VCaP (cell line): ENCODE results near the gene STARD9.

Experiments used
- H3K27ac ChIP-seq: fragments of 450-650 bp; 2 replicates; pipeline ENCODE4 v1.5.1; 2017
- TF ChIP-seq, protein P1 (sequence below): fragments of 450-650 bp; conservative IDR thresholded peaks from 2 replicates; pipeline ENCODE4 v1.5.1; 2017; ENCODE audit warnings: mild to moderate bottlenecking, moderate library complexity

STARD9 gene

DNA sequence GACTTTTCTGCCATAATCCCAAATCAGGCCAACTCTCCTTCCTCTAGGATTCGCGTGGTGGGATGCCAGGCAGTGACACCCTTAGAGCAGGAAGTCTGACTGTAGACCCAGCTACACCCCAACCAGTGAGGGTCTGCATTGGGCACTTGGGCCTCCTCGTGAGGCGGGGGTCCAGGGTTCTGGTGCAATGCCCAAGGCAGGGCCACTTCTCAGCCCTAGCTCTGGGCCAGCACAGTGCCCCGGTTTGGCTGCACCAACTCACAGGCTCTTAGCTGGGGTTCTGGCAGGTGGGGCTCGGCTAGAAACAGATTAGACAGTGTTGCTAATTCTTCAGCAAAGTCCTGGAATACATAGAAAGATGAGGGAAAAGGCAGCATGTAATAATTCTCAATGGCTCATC is 148.9 kb downstream of the STARD9 start:
- TF ChIP-seq, protein P1, sequence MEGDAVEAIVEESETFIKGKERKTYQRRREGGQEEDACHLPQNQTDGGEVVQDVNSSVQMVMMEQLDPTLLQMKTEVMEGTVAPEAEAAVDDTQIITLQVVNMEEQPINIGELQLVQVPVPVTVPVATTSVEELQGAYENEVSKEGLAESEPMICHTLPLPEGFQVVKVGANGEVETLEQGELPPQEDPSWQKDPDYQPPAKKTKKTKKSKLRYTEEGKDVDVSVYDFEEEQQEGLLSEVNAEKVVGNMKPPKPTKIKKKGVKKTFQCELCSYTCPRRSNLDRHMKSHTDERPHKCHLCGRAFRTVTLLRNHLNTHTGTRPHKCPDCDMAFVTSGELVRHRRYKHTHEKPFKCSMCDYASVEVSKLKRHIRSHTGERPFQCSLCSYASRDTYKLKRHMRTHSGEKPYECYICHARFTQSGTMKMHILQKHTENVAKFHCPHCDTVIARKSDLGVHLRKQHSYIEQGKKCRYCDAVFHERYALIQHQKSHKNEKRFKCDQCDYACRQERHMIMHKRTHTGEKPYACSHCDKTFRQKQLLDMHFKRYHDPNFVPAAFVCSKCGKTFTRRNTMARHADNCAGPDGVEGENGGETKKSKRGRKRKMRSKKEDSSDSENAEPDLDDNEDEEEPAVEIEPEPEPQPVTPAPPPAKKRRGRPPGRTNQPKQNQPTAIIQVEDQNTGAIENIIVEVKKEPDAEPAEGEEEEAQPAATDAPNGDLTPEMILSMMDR, result no peak
- no peak overlapping the region for H3K27ac ChIP-seq

DNA sequence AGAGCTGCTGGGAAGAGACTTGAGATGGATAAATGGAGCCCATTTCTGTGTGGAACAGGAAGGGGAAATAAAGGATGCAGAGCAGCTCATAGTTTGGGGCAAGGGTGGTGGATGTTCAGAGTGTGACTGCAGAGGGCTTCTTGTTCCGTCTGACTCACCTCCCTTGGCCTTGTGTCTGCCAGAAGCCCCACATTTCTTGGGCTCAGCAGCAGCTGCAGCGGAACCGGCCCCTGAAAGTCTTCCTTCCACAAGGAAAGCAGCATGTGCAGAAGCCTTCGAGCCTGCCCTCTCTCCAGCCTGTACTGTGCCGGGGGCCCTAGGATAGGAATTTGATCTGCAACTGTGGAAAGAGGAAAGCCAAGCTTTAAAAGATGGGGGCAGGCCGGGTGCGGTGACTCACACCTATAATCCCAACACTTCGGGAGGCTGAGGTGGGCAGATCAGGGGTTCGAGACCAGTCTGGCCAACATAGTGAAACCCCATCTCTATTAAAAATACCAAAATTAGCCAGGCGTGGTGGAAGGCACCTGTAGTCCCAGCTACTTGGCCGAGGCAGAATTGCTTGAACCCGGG is 150.0 kb downstream of the STARD9 start:
- no peak overlapping the region for H3K27ac ChIP-seq
- TF ChIP-seq, protein P1, result no peak

DNA sequence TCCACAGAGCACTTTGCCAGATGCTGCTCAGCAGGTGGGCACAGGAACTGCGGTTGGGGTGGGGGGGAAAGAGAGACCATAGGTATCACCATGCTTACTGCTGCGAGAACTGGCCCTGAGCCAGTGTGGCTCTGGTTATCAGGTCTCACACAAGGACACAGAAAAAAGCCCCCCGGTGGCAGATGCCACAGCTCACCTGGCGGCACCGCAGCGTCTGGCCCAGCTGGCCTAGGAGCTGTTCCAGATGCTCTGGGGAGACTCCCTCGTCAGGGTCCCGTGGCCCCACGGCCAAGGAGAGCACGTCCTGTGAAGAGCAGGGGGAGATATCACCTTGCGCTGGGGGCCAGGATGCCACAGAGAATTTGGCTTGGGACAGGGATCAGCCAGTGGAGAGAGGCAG is 150.7 kb downstream of the STARD9 start:
- TF ChIP-seq, protein P1, result no peak
- no peak overlapping the region for H3K27ac ChIP-seq

DNA sequence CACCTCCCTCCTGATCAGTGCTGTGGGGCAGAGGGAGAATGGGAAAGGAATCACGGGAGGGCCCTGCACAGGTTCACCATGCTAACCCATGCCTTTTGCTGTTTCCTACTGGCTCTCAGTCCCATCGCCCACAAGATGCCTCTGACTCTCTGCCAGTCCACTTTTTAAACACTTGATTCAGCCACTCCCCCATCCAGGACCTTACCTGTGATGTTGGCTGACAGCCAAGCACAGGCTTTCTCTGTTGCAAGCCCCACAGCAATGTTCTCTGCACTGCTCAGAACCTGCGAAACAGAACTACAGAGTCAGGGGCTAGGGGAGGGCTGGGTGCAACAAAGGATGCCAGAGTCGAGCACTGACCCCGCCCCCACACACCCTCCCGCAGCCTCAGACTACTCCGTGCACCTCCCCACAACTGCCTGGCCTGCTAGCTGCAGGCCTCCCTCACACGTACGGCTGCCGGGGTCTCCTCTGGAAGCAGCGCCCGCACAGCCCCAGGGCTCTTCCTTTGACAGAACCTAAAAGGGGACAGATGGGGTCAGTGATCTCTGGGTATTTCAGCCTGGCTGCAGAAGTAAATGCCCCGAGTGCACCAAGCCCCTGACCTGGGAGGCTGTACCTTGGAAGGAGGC is 152.5 kb downstream of the STARD9 start:
- TF ChIP-seq, protein P1, result no peak

DNA sequence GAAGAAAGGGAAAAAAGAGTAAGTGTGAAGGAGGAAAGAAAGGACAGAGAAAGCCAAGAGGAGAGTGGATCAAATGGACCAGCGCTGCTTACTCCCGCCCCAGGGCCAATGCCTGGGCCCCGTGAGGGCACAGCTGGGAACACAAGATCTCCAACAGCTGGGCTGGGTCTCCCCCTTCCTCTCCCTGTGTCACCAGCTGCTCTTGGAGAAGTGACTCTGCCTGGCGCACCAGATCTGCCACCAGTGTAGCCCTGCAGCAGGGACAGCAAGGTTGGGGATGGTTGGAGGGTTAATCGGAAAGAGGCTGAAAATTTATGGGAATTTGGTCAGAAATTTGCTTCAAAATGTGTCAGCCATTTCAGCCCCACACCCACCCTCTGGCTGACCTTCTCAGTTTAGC is 153.2 kb downstream of the STARD9 start:
- H3K27ac ChIP-seq, result no peak overlapping the region
- TF ChIP-seq, protein P1, result no peak

More for the DNA sequence above, 152.5 kb downstream of the STARD9 start:
- H3K27ac ChIP-seq, result no peak overlapping the region

DNA sequence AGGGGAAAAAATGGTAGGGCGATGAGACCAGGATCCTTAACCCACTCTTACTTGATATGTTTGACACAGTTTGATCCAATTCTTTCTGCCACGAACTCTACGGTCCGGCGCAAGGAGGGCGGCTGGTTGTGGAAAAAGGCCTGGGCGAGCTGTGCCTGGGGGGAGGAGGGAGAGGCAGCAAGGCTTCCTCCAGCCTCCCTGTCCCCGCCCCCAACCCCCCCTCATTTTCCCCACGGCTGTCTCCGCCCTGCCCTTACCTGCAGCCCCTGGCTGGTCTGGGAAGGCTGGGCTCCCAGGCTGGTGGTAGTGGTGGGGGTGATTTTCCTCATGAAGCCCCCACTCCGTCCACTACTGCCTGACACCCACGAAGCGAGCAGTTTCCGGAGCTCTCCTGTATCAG is 153.6 kb downstream of the STARD9 start:
- no peak overlapping the region for H3K27ac ChIP-seq
- TF ChIP-seq, protein P1, result no peak

DNA sequence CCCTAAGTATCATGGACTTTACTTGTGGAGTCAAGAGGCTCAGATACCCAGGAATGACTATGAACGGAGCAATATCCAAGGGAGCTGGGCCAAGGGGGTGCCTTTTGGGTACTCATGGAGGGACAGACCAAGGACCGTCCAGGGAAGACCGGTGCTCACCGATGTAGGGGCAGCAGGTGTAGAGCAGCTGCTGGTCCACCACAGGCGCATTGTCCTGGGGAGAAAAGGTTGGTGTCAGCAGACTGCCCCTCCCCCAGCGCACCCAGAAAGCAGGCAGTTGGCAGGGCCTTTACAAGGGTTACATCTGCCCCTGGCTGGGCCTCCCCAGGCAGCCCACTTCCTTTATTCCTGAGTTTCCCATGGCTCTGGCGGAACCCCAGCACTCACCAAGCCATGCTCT is 154.0 kb downstream of the STARD9 start:
- no peak overlapping the region for H3K27ac ChIP-seq
- TF ChIP-seq, protein P1, result no peak
